ENCODE results near the gene TMEM139.

The TMEM139 gene

GRCh38 chr7:143242306-143242705 lies 42.5 kb upstream of the TMEM139 start (continued):
- TF ChIP-seq ZNF174 (tag by site-specific recombination; IDR thresholded peaks at IDR 0.05) (no peak), ZNF146 (tag by site-specific recombination; IDR thresholded peaks at IDR 0.05) (no peak), WT1 (tag by site-specific recombination; IDR thresholded peaks at IDR 0.05) (no peak)

GRCh38 chr7:143243111-143243510 lies 41.6 kb upstream of the TMEM139 start:
- no peaks in the 10 kb centered on the region for H3K4me1 ChIP-seq (ENCODE audit: control insufficient read depth, insufficient read depth, low read length)
- no peak overlapping the region for H3K4me3 ChIP-seq (ENCODE audit: low read depth, low read length)
- POLR2A ChIA-PET = interaction anchor here (1.4 kb wide), 1 partner anchor 20 kb away, joined by 4 read pairs; the partner anchor contains the start of gene GSTK1
- no peaks in the 10 kb centered on the region for H3K36me3 ChIP-seq (ENCODE audit: control insufficient read depth in 2 of 2, insufficient read depth in 1 of 2, low read length in 2 of 2)
- H3K9me3 ChIP-seq (ENCODE audit: control insufficient read depth, insufficient read depth, low read depth, low read length) = no peaks in the 10 kb centered on the region
- TF ChIP-seq ZSCAN18 (tag by site-specific recombination; IDR thresholded peaks at IDR 0.05) (no peak), ELK4 (IDR thresholded peaks at IDR 0.05; ENCODE audit: borderline replicate concordance, low read depth, low read length) (no peak), ZNF211 (tag by site-specific recombination; IDR thresholded peaks at IDR 0.05; ENCODE audit: low read depth) (no peak), ZBTB49 (tag by site-specific recombination; IDR thresholded peaks at IDR 0.05; ENCODE audit: low read depth) (no peak), ZNF146 (tag by site-specific recombination; IDR thresholded peaks at IDR 0.05) (no peak), ZNF530 (tag by site-specific recombination; IDR thresholded peaks at IDR 0.05; ENCODE audit: low read depth) (no peak), ZNF416 (tag by site-specific recombination; IDR thresholded peaks at IDR 0.05) (no peak), ZNF792 (tag by site-specific recombination; IDR thresholded peaks at IDR 0.05) (no peak), ZNF830 (tag by site-specific recombination; IDR thresholded peaks at IDR 0.05; ENCODE audit: low read depth) (no peak), ZNF791 (tag by site-specific recombination; IDR thresholded peaks at IDR 0.05) (no peak), ZNF670 (tag by site-specific recombination; IDR thresholded peaks at IDR 0.05; ENCODE audit: low read depth) (no peak), ZNF707 (tag by site-specific recombination; IDR thresholded peaks at IDR 0.05) (no peak), ZNF660 (tag by site-specific recombination; IDR thresholded peaks at IDR 0.05) (no peak), ZNF121 (tag by site-specific recombination; IDR thresholded peaks at IDR 0.05) (no peak), ZNF114 (tag by site-specific recombination; IDR thresholded peaks at IDR 0.05) (no peak), MYNN (tag by site-specific recombination; IDR thresholded peaks at IDR 0.05; ENCODE audit: borderline replicate concordance) (no peak), REST (tag by site-specific recombination; IDR thresholded peaks at IDR 0.05) (no peak), ZNF513 (tag by site-specific recombination; IDR thresholded peaks at IDR 0.05) (no peak), ZNF175 (tag by site-specific recombination; IDR thresholded peaks at IDR 0.05) (no peak)
- CTCF ChIA-PET = interaction anchor here (0.6 to 1.6 kb wide), 5 partner anchors 11 to 1379 kb away, joined by 3 to 5 read pairs (median 4); no protein-coding TSS in a partner anchor
- no peak overlapping the region for H3K27ac ChIP-seq (ENCODE audit: extremely low read depth, low read depth, low read length)

Measured in HEK293 (cell line).